SU-DHL-6 (cell line): ENCODE data around the gene RORB.

Experiments used
- H2AFZ ChIP-seq: fragments of 200-600 bp; sonication (generic); 2 replicates; pipeline ENCODE4 v1.6.1; 2014; ENCODE audit warnings: low read depth, mild to moderate bottlenecking, moderate library complexity, mixed read lengths, antibody characterized with exemption, low read length; ENCODE audit not compliant: severe bottlenecking
- H3F3A ChIP-seq: fragments of 200-600 bp; shearing (Covaris generic); 2 replicates; pipeline ENCODE4 v1.6.0; 2016; ENCODE audit warnings: antibody characterized with exemption, mild to moderate bottlenecking; ENCODE audit not compliant: insufficient read depth
- H3K27ac ChIP-seq: fragments of 200-600 bp; sonication (generic); 2 replicates; pipeline ENCODE4 v1.5.1; 2016; ENCODE audit warnings: low read depth, mild to moderate bottlenecking, low read length, moderate library complexity, mixed read lengths
- H3K27me3 ChIP-seq: fragments of 200-600 bp; sonication (generic), shearing (Covaris generic); 2 replicates; pipeline ENCODE4 v1.6.0; 2014; ENCODE audit warnings: mild to moderate bottlenecking, low read length
- H3K36me3 ChIP-seq: fragments of 200-600 bp; sonication (generic); 2 replicates; pipeline ENCODE4 v1.6.1; 2014; ENCODE audit warnings: mild to moderate bottlenecking, low read length, mixed read lengths
- H3K4me2 ChIP-seq: fragments of 300-600, 200-600 bp; shearing (Covaris generic), sonication (generic); 2 replicates; pipeline ENCODE4 v1.6.0; 2014; ENCODE audit warnings: low read length, low read depth, mild to moderate bottlenecking; ENCODE audit not compliant: poor library complexity, severe bottlenecking
- H3K4me3 ChIP-seq: fragments of 200-600 bp; sonication (generic); 2 replicates; pipeline ENCODE4 v1.5.1; 2014; ENCODE audit warnings: antibody characterized with exemption, low read length, mild to moderate bottlenecking, mixed read lengths; ENCODE audit not compliant: insufficient read depth, poor library complexity, severe bottlenecking
- H3K79me2 ChIP-seq: fragments of 200-600 bp; sonication (generic); 2 replicates; pipeline ENCODE4 v1.6.1; 2014; ENCODE audit warnings: mild to moderate bottlenecking, low read length, moderate library complexity; ENCODE audit not compliant: insufficient read depth
- H3K9ac ChIP-seq: fragments of 200-600 bp; sonication (generic); 2 replicates; pipeline ENCODE4 v1.7.0; 2014; ENCODE audit warnings: mild to moderate bottlenecking, low read length
- H3K9me2 ChIP-seq: fragments of 200-600 bp; sonication (generic); replicated peaks from 2 replicates; pipeline ENCODE4 v1.6.1; 2014; ENCODE audit warnings: low read length; ENCODE audit not compliant: insufficient read depth
- H3K9me3 ChIP-seq: fragments of 200-600 bp; sonication (generic); 2 replicates; pipeline ENCODE4 v1.6.1; 2014; ENCODE audit warnings: low read length, mixed read lengths; ENCODE audit not compliant: insufficient read depth
- H4K20me1 ChIP-seq: fragments of 200-600 bp; sonication (generic); 2 replicates; pipeline ENCODE4 v1.6.1; 2014; ENCODE audit warnings: low read depth, mild to moderate bottlenecking, antibody characterized with exemption, low read length, moderate library complexity, mixed read lengths
- EZH2phosphoT487 ChIP-seq: fragments of 200-600 bp; sonication (generic), shearing (Covaris generic); conservative IDR thresholded peaks from 2 replicates; pipeline ENCODE4 v1.6.1; 2018; ENCODE audit warnings: mild to moderate bottlenecking, antibody characterized with exemption, low read length, moderate library complexity, mixed read lengths
- TF ChIP-seq, protein P1 (sequence below): fragments of 200-600 bp; sonication (generic); IDR thresholded peaks from one replicate; pipeline ENCODE4 v1.5.1; 2017; ENCODE audit warnings: antibody characterized with exemption, mild to moderate bottlenecking, low read length, moderate library complexity; ENCODE audit not compliant: insufficient read depth, poor library complexity, severe bottlenecking

The RORB gene

GRCh38 chr9:74697535-74697934 lies 200.4 kb downstream of the RORB start:
- no peaks in the 10 kb centered on the region for H4K20me1 ChIP-seq
- no peaks in the 10 kb centered on the region for H3K27me3 ChIP-seq
- no peak overlapping the region for H3K9ac ChIP-seq
- no peak overlapping the region for H3K27ac ChIP-seq
- no peaks in the 10 kb centered on the region for H3K79me2 ChIP-seq
- H2AFZ ChIP-seq = no peak overlapping the region
- no peaks in the 10 kb centered on the region for H3F3A ChIP-seq
- no peaks in the 10 kb centered on the region for H3K9me2 ChIP-seq
- no peak overlapping the region for H3K4me3 ChIP-seq
- no peak for TF ChIP-seq EZH2phosphoT487
- TF ChIP-seq, protein P1, sequence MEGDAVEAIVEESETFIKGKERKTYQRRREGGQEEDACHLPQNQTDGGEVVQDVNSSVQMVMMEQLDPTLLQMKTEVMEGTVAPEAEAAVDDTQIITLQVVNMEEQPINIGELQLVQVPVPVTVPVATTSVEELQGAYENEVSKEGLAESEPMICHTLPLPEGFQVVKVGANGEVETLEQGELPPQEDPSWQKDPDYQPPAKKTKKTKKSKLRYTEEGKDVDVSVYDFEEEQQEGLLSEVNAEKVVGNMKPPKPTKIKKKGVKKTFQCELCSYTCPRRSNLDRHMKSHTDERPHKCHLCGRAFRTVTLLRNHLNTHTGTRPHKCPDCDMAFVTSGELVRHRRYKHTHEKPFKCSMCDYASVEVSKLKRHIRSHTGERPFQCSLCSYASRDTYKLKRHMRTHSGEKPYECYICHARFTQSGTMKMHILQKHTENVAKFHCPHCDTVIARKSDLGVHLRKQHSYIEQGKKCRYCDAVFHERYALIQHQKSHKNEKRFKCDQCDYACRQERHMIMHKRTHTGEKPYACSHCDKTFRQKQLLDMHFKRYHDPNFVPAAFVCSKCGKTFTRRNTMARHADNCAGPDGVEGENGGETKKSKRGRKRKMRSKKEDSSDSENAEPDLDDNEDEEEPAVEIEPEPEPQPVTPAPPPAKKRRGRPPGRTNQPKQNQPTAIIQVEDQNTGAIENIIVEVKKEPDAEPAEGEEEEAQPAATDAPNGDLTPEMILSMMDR = no peak
- H3K4me2 ChIP-seq = peak overlapping the region; percentile 15
- H3K36me3 ChIP-seq = no peaks in the 10 kb centered on the region
- no peaks in the 10 kb centered on the region for H3K9me3 ChIP-seq

GRCh38 chr9:74711341-74711740 lies 214.2 kb downstream of the RORB start:
- H3F3A ChIP-seq = no peaks in the 10 kb centered on the region
- H3K79me2 ChIP-seq = no peaks in the 10 kb centered on the region
- H3K9ac ChIP-seq = no peak overlapping the region
- no peak overlapping the region for H2AFZ ChIP-seq
- no peak overlapping the region for H3K27ac ChIP-seq
- H3K9me2 ChIP-seq = no peaks in the 10 kb centered on the region
- no peaks in the 10 kb centered on the region for H4K20me1 ChIP-seq
- no peak overlapping the region for H3K4me3 ChIP-seq
- H3K36me3 ChIP-seq = no peaks in the 10 kb centered on the region
- H3K9me3 ChIP-seq = no peaks in the 10 kb centered on the region
- H3K27me3 ChIP-seq = no peaks in the 10 kb centered on the region
- H3K4me2 ChIP-seq = no peak overlapping the region
- no peak for TF ChIP-seq EZH2phosphoT487
- TF ChIP-seq, protein P1 = no peak

DNA sequence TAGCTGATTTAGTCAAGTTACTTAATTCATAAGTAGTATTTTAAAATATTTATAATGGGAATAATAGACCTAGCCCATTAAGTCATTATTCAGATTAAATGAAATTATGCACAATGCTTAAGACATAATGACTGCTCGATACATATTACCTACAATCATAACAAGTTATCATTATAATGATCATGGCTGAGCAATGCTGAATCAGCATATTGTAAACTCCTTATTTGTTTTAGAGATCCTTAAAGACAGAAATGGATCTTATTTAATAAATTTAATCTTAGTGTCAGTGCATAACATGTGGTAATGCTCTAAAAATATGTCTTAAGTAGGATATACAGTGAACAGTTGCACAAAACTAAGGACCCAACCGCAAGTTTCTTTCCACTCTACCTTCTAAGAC lies 221.6 kb downstream of the RORB start:
- no peaks in the 10 kb centered on the region for H3F3A ChIP-seq
- no peaks in the 10 kb centered on the region for H3K9me3 ChIP-seq
- no peak overlapping the region for H2AFZ ChIP-seq
- no peak for TF ChIP-seq EZH2phosphoT487
- TF ChIP-seq, protein P1 = no peak
- H3K9ac ChIP-seq = no peak overlapping the region
- H3K9me2 ChIP-seq = no peaks in the 10 kb centered on the region
- H3K4me2 ChIP-seq = no peak overlapping the region
- H3K79me2 ChIP-seq = no peaks in the 10 kb centered on the region
- H4K20me1 ChIP-seq = no peaks in the 10 kb centered on the region
- no peaks in the 10 kb centered on the region for H3K36me3 ChIP-seq
- no peak overlapping the region for H3K4me3 ChIP-seq
- no peak overlapping the region for H3K27ac ChIP-seq
- H3K27me3 ChIP-seq = no peaks in the 10 kb centered on the region
